DOHH2 (cell line): ENCODE measurements around the gene PCDH9.

Experiments
- EZH2phosphoT487 ChIP-seq: fragments of 200-600 bp; sonication (generic); IDR thresholded peaks from 2 replicates; pipeline ENCODE4 v1.6.1; 2017; ENCODE audit warnings: borderline replicate concordance, mild to moderate bottlenecking, antibody characterized with exemption, low read length, moderate library complexity, mixed read lengths
- TF ChIP-seq, protein P1 (sequence below): fragments of 200-600 bp; sonication (generic); IDR thresholded peaks from one replicate; pipeline ENCODE4 v1.5.1; 2014; ENCODE audit warnings: antibody characterized with exemption, mild to moderate bottlenecking, low read depth, low read length; ENCODE audit not compliant: poor library complexity, severe bottlenecking

DNA sequence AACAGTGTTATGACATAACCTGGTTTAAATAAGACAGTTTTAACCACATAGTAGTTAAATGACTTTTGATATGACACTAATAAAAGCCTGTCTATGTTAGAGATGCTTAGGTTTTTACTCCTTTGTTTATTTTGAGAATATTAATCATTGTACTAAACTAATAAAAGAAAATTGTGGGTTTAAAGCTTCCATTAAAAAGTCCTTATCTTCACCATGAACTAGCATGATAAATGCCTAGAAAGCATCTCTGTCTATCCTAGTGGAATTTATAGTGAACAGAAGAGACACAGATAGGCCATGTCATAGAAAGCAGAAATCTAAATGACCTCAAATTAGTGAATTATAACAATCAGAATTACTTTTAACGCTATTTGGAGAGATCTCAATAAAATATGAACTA is 255.2 kb downstream of the PCDH9 start:
- TF ChIP-seq, protein P1, sequence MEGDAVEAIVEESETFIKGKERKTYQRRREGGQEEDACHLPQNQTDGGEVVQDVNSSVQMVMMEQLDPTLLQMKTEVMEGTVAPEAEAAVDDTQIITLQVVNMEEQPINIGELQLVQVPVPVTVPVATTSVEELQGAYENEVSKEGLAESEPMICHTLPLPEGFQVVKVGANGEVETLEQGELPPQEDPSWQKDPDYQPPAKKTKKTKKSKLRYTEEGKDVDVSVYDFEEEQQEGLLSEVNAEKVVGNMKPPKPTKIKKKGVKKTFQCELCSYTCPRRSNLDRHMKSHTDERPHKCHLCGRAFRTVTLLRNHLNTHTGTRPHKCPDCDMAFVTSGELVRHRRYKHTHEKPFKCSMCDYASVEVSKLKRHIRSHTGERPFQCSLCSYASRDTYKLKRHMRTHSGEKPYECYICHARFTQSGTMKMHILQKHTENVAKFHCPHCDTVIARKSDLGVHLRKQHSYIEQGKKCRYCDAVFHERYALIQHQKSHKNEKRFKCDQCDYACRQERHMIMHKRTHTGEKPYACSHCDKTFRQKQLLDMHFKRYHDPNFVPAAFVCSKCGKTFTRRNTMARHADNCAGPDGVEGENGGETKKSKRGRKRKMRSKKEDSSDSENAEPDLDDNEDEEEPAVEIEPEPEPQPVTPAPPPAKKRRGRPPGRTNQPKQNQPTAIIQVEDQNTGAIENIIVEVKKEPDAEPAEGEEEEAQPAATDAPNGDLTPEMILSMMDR = no peak
- no peak for TF ChIP-seq EZH2phosphoT487
